Measurements from ENCODE around the gene ST8SIA2.

ST8SIA2 gene, protein sequence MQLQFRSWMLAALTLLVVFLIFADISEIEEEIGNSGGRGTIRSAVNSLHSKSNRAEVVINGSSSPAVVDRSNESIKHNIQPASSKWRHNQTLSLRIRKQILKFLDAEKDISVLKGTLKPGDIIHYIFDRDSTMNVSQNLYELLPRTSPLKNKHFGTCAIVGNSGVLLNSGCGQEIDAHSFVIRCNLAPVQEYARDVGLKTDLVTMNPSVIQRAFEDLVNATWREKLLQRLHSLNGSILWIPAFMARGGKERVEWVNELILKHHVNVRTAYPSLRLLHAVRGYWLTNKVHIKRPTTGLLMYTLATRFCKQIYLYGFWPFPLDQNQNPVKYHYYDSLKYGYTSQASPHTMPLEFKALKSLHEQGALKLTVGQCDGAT

GRCh38 chr15:92393071-92393979 is at the start of gene ST8SIA2:
Gene ST8SIA2, plus strand, starts transcription at chr15:92393881. Its CDS starts 184 bp downstream, at chr15:92394065.
- DNase-seq = no peak

DNA sequence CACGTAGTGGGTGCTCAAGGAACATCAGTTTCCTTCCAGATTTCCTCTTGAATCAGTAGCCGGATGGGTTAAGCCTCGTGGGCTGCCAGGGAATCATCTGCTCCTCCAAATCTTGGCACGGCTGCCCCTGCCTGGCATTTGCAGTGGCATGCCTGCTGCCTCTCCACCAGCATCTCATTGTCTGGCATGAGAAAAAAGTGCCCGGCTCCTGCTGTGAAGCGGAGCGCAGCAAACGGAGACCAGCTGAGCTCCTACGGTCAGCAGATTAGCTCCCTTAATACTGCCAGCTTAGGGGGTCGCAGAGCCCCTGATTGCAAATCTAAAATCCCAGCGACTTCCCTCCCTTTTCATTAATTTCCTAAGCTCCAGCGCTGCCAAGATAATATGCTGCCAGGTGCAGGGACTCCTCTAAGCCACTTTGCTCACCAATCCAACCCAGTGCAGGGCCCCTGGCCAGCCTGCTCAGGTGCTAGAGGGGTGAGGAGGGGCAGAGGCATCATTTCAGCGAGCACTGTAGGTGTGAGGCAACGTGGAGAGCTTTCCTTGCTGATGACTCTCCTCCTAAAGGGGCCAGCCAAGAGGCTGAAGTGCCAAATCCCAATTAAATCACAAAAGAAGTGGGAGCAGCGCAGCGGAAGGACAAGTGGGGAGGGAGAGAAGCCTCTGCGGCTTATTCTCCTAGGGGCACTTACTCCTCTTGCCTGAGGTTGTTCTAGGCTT is 49.6 kb upstream of the ST8SIA2 start:
- DNase-seq = no peak

- no peak for DNase-seq
These were observed 47.6 kb upstream of the ST8SIA2 start for GRCh38 chr15:92346063-92346462.

DNA sequence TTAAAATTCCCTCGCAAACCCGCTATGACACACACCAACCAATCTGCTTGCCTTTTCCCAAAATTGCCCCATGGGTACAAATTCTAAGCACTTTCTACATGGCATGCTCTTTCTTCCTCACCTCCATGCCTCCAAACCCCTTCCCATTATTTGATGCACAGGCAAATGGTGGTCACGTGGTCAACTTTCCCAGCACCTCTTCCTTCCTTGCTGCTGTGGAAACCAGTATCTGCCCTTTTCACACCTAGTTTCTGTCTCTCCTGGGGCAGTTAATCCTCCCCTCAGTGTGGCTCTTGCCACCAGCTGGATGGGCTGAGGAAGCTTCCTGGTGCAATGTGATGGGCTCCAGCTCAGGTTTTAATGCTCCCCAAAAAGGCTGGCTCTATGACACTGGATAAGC is 38.4 kb upstream of the ST8SIA2 start:
- no peak for DNase-seq

- DNase-seq = no peak
These were observed 32.2 kb upstream of the ST8SIA2 start for GRCh38 chr15:92361321-92362000.

DNA sequence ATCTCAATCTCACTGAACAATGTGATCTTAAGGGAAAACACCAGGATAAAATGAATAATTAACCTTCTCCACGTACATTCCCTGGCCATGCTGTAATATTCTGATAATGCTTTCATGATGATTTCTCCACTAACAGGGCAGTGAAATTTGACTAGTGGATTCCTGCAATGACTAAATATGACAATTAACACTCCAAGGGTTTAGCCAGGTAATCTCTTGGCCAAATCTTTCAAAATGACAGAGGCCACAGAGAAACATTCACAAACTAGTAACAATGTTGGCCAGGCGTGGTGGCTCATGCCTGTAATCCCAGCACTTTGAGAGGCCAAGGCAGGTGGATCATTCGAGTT is 31.7 kb upstream of the ST8SIA2 start:
- DNase-seq = no peak

- DNase-seq = no peak
These were observed 28.6 kb upstream of the ST8SIA2 start for GRCh38 chr15:92365084-92365483.

DNA sequence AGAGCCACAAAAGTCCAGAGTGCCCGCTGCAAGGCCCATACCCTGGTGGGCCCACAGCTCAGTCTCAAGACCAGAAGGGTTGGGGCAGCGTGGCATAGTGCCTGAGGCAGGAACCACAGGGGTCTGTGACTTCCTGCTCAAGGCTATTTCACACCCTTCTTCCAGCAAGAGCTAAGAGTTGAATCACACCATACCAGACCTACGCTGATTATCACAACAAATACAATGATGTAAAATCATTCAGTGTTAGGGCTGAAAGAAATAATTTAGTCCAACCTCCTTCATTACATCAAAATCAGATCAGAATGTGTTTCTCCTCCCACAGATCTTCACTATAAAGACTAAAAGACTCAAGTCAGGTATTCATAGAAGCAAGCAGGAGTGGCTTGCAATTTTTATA is 27.8 kb upstream of the ST8SIA2 start:
- DNase-seq = no peak

DNA sequence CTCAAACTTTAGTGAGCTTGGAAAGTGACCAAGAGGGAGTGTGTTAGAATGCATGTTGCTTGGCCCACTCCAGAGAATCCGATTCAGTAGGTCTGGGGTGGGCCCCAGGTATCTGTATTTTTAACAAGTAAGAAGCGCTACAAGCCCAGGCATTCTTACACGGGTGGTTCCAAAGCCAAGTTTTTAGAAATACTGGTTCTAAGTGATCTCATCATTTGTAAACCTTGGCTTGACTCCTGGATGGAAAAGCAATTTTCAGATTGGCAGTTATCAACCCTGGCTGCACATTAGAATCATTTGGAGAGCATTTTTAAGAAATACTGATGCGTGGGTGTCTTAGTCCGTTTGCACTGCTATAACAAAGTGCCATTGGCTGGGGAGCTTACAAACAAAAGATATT is 27.3 kb upstream of the ST8SIA2 start:
- DNase-seq = no peak

GRCh38 chr15:92375057-92375456 is 18.6 kb upstream of the ST8SIA2 start:
- no peak for DNase-seq

DNA sequence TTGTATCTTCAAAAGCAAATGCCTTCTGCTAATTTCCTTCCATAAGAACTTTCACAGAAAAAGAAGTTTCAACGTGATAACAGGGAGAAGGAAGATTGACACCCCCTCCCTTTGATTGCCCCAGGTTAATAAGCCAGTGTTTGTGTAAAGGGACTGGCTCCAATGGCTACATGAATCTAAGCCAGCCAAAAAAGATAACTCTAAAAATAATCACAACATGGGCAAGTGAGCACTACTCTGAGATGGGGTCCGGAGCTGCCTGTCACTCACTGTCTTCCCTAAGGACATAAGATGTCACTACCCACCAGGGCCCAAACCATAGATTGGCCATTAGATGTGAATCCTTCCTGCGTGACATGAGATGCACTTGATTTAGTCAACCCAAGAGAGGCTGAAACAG is 17.6 kb upstream of the ST8SIA2 start:
- no peak for DNase-seq

GRCh38 chr15:92377083-92377789 is 16.4 kb upstream of the ST8SIA2 start:
- no peak for DNase-seq

DNA sequence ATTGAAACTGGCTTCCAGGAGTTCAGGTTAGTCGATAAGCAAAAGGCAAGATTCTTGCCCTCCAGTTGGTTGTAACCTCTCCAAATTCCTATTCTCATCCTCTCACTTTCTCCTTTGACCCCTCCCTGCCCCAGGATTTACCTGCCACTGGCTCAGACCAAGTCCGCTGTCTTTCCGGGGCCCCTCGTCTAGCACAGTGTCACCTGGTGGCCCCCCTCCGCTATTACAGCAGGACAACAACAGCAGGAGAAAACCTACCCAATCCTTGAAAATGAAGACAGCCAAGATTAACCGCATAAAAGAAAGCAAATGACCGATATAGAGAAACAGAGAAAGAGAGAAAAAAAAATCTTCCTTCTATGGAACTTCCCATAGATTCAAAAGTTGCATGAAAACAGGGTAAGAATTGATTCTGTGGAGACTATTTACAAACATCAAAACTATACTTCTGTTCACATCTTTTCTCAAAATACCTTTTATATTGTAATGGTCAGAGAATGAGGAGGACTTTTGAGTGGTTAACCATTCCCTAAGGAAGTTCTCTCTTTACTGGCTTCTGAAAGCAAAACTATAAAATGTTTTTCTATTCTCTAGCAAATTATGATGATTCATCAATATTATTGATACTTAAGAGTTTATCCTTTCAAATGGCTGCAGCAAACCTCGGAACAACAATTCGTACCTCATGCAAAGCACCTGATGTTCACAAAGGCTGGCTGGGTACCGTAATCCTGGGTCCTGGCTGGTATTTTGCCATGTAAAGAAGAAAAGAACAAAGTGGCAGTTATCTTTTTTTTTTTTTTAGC is 10.0 kb upstream of the ST8SIA2 start:
- no peak for DNase-seq

DNA sequence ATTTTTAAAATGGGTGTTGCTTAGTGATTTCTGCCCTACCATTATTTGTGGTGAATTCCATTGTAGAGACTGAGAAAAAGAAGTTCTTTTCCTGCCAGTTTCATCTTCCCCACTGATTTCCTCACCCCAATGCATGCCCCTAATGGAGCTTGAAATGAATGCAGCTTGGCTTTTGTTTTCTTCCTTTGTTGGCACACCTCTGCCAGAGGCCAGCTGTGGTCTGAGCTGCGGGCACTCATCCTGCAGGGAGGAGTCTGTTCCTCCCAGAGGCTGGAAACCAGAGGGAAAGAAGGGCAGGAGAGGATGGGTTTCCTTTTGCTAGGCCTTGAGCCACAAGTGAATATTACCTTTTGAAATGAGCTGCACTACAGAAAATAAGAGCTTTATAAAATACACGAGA is 9.3 kb upstream of the ST8SIA2 start:
- DNase-seq = no peak

DNA sequence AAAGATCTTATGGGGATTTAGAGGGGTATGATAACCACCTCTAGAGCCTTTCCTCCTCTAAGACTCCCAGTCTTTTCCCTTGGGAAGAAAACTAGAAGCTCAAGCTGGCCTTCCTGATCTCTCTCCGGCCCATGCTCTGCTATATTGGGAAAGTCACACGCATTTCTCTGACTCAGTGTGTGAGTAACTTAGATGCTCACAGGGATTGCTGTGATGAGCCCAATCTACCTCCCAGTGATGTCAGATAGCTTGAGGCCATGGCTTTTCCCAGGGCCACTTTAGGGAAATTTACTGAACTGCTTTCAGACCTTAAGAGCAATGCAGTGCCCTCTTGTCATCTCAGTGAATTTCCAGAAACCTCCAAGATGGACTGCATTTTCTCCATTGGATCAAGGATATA is 8.6 kb upstream of the ST8SIA2 start:
- DNase-seq = no peak

GRCh38 chr15:92391640-92392039 is 2.0 kb upstream of the ST8SIA2 start:
- DNase-seq = peak; percentile 23 to 46

DNA sequence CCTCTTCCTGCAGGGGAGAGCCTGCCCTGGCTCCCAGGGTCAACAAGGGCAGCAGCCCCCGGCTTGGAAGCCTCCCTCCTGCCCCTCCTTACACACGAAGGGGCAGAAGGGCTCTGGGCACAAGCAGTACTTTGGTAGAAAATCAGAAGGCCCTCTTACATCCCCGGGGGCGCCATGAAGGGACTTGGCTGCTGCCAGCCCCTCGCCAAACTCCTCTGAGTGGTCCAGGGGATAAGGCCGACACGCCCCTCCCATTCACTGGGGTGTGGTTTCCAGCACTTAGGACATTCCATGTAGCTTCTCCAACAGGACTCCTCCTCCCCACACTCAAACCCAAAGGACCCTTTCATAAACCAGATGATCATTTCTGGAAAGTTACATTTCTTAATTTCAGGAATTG is 1.2 kb upstream of the ST8SIA2 start:
- no peak for DNase-seq

- no peak for DNase-seq
These were observed 263 bp downstream of the ST8SIA2 start for GRCh38 chr15:92393980-92394308.

- DNase-seq = no peak
These were observed 822 bp downstream of the ST8SIA2 start for GRCh38 chr15:92394309-92395097.

DNA sequence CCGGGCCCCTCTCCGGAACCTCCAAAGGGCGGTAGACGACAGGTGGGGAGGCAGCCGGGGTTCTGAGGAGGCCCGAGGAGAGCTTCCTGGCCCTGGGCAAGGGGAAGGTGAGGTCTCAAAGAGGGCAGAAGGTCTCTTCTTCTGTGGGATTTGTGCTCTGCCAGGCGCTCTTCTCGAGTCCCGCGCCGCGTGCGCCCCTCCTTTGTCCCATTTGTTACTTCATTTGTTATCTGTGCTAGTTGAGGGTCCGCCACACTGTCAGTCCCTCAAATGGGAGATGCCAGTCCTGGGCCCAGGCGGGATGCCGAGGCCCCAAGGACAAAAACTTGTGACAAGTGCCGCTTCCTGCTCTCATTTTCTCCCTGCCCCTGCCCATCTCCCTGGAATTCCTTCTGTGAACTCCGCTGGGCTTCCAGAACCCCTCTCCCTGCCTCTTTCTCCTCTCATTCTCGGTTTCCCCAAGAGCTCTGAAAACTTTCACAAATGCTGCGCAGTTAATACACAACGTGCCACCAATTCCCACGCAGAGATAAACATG is 1.5 kb downstream of the ST8SIA2 start:
- DNase-seq = no peak

All from SW 1271 (cell line).